ENCODE data around the gene PTAFR.

PTAFR gene, protein sequence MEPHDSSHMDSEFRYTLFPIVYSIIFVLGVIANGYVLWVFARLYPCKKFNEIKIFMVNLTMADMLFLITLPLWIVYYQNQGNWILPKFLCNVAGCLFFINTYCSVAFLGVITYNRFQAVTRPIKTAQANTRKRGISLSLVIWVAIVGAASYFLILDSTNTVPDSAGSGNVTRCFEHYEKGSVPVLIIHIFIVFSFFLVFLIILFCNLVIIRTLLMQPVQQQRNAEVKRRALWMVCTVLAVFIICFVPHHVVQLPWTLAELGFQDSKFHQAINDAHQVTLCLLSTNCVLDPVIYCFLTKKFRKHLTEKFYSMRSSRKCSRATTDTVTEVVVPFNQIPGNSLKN

DNA sequence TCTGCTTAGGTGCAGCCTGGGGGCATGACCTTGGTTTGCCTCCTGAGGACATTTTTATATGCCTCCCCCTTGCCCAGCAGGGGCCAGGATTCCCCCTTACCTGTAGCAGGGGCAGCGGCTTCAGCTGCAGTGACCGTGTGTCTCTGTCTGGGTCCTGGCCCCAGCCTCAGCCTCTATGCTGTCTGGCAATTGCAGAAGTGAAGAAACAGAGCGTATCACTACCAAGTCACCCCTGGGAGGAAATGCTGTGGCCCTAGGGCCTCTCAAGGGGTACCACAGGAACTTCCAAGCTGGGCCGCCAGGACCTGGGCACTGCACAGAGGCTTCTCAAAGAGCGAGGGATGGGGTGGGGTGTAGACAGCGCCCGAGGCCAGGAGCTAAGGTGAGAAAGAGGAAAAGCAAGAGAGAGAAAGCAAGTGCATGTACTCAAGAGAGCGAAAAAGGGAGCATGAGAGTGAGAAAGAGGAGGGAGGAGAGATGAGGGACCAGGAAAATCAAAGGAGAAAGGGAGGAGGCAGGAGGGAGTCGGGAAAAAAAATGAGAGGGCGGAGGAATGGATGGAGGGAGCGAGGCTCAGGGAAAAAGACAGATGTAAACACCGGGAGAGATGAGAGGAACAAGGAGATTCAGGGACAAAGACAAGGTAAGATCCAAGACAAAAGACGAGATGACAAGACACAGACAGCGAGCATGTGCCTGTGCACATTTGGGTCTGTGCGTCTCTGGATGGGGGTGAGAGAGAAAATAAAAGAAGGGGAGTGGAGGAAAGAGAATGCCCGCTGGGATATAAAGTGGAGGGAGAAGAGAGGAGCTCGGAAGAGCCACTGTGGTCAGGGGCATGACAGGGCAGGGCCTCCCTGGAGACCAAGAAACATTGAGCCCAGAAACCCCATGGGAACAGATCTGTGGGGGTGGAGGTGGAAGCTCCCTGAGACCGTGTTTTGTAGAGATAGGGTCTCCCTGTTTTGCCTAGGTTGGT lies at the start of gene PTAFR:
Gene PTAFR (minus strand): TSS at position 199 of the 979 bp plus-strand sequence. CDS start 25,669 bp downstream, outside the sequence.
- DNase-seq, result no peak

DNA sequence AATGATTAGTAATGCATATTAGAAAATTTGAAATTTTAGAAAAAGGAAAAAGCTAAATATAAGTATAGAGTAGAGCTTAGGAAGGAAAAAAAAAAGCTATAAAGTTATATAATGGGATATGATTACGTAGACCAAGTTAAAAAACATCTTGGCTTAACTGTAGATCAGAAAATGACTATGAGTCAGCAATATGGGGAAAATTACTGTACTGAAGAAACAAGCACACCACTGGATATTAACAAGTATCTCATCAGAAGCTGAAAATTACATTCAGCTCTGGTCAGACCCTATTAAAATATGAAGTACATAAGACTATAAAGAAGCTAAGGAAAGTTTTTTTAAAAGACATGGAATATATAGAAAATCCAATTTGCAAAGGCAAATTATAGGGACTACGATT lies 36.8 kb upstream of the PTAFR start:
- DNase-seq, result no peak

- no peak for DNase-seq
Observed at GRCh38 chr1:28209700-28210099, 33.2 kb upstream of the PTAFR start.

- peak; percentile 61 to 63 for DNase-seq
Observed at GRCh38 chr1:28208818-28209441, 32.4 kb upstream of the PTAFR start.

GRCh38 chr1:28205243-28205642 lies 28.8 kb upstream of the PTAFR start:
- no peak for DNase-seq

DNA sequence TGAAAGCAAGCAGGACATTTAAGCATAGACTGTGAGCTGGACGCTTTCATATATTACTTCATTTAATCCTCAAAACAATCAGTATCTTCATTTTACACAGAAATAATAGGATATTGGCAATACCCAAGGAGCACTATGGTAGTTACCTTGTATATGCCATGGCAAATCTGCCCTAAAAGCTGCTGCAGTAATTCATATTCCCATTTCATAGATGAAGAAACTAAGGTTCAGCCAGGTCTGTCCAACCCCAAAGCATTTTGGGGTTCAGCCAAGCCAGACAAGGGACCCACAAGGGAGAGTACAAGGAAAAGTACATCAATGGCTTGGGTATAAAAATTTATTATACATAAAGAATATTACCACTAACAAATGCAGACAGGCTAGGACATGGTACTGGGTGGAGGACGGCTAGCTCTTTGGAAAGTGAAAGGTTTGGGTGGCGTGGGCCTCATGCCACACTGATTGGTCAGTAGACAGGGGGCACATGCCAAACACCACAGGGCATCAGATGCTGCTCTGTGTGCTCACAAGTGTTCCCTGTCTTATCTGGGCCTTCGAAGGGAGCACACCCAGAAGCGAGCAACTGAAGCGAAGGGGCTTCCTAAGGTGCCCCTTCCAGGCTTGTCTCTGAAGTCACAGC lies 23.9 kb upstream of the PTAFR start:
- DNase-seq, result no peak

DNA sequence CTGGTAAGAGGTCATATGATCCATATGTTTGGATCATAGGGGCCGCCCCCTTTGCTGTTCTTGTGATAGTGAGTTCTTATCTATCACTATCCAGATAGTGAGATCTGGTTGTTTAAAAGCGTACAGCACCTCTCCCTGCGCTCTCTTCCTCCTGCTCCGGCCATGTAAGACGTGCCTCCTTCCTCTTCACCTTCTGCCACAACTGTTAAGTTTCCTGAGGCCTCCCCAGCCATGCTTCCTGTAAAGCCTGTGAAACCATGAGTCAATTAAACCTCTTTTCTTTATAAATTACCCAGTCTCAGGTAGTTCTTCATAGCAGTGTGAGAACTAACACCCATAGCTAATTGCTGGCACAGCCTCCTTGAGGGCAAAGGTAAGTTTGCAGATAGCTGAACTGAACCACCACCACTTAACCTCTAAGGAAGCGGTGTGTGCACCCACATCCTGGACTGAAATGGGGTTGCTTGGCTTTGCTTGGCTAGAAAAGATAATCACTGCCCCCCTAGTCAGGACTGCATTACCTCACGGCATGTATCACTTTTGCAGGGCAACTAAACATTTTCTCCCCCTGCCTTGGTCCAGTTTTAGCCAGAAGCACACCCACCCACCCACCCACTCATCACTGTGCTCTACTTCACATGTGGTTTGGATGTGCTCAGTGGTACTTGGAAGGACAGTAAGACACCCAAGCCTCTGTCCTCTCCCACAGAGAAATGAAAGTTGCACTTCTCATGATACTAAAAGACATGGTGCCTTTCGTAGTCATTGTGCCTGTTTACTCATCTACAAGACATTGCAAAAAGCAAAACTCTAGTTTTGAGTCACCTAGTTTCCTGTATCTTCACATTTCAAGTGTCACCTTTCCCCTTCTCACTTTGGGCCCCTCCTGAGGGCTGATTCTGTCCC lies 23.1 kb upstream of the PTAFR start:
- DNase-seq, result no peak

DNA sequence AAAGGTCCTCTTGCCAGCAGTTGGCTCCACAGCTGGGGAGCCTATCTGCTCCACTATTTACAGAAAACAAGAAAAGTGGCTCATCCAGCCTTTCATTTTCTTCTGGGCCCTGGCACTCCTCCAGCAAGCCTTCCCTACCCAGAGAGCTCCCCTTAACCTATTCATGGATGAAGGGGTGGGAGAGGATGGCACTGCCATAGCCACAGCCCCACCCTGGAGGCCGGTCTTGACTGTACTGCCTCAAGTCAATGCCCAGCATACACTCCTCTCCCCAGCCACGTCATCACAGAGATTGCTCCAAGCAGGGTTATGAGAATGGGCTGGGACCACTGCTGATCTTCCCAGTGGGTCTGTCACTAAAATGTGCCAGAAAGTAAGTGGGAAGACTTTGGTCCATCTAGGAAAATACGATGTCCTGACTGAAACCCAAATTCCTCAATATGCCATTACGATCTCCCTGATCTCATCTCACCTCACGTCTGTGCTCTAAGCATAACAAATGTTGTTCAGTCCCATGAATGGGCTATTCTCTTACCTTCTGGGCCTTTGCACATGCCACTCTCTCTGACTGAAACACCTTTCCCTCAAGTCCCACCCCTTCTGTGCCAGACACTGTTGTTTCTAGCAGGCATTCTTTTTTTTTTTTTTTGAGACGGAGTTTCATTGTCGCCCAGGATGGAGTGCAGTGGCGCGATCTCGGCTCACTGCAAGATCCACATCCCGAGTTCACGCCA lies 21.4 kb upstream of the PTAFR start:
- no peak for DNase-seq

- no peak for DNase-seq
Observed at GRCh38 chr1:28196330-28196729, 19.8 kb upstream of the PTAFR start.

DNA sequence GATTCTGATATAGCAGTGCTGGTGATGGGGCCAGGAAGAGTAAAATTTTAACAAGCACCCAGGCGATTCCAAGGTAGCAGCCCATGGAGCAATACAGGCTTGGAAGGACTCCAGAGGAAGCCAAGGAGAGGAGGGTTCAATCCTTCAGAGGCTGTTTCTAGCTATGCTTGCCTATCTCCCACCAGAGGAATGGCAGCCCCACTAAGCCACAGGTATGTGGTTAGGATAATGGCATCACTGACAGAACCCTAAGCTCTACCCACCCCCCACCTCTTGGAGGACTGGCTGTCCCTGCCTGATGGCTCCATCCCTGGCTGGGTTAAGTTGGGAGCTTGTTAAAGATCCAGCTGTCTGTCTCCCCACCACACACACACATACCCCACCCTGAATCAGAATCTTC lies 19.3 kb upstream of the PTAFR start:
- DNase-seq, result no peak

GRCh38 chr1:28194326-28195035 lies 18.0 kb upstream of the PTAFR start:
- no peak for DNase-seq

- DNase-seq, result no peak
Observed at GRCh38 chr1:28193701-28194161, 17.2 kb upstream of the PTAFR start.

DNA sequence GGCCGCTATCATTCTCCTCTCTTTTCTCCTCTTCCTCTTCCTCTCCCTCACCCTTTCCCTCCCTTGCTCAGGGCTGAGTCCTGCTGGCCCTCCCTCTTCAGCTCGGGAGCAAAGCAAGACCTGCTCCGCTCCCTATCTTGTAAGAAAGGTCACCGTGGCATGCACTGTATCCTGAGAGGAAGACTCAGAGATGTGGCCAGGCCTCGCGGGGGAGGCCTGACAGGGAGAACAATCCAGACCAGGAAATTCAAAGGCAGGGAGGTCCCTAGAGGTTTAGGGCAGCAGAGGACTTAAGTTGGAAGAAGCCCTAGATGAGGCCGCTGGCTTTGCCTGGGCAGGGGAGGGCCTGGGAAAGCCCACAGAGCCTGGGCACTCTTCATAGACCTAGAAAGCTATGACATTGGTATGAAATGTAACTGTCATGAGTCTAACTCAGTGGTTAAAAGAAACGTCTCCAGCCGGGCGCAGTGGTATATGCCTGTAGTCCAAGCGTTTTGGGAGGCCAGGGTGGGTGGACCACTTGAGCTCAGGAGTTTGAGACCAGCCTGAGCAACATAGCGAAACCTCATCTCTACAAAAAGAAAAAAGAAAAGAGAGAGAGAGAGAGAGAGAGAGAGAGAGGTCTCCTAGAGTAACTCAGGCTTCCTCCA lies 14.6 kb upstream of the PTAFR start:
- DNase-seq, result no peak

DNA sequence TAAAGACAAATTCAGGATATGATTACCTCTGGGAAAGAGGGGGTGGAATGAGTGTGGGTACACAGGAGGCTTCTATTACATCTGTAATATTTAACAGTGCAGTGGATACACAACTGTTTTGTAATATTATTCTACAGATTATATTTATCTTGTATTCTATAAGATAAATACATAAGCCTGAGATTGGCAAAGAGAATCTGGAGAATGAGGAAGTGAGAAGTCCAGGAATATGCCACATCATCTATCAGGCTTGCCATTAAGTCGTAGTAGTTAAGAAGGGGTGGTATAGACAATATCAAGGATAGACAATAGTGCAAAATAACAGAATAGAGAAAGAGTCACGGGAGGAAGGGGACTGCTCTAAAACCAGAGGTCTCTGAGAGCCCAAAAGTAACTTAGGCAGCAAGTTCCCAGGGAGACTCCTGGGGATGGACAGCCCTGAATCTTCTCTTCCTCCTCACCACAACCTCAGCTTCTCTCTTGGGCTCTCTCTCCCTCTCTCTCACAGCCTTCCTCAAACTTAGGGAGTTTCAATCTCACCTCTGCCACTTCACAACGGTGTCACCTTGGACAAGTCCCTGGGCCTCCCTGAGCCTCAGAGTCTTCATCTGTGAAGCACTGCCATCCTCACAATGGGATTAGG lies 14.0 kb upstream of the PTAFR start:
- DNase-seq, result no peak

GRCh38 chr1:28185071-28185470 lies 8.6 kb upstream of the PTAFR start:
- DNase-seq, result no peak

- DNase-seq, result no peak
Observed at GRCh38 chr1:28180306-28181305, 4.1 kb upstream of the PTAFR start.

GRCh38 chr1:28178690-28179485 lies 2.4 kb upstream of the PTAFR start:
- DNase-seq, result no peak

Measured in hippocampal formation (tissue), 2 donors.